DOHH2 (cell line): ENCODE data around the gene CPLX1.

ENCODE experiments used
- CTCF ChIP-seq: fragments of 200-600 bp; sonication (generic); IDR thresholded peaks from one replicate; pipeline ENCODE4 v1.5.1; 2014; ENCODE audit warnings: antibody characterized with exemption, mild to moderate bottlenecking, low read depth, low read length; ENCODE audit not compliant: poor library complexity, severe bottlenecking
- EZH2phosphoT487 ChIP-seq: fragments of 200-600 bp; sonication (generic); IDR thresholded peaks from 2 replicates; pipeline ENCODE4 v1.6.1; 2017; ENCODE audit warnings: borderline replicate concordance, mild to moderate bottlenecking, antibody characterized with exemption, low read length, moderate library complexity, mixed read lengths

GRCh38 chr4:793093-793861, 32.7 kb downstream of the CPLX1 start:
- TF ChIP-seq CTCF (no peak), EZH2phosphoT487 (no peak)
